EH (cell line): Measurements from ENCODE around the gene ERVW-1.
A peak's percentile ranks its signal among the peaks of the same experiment; 100 is the strongest.
"Not testable (repeated sequence)": the region's sequence is repeated elsewhere in the genome, so short reads cannot be mapped to it uniquely, and the experiment has no call there.

ENCODE experiments used
- DNase-seq: peaks from one replicate; pipeline ENCODE4 v3.0.0-alpha.2; 2015; ENCODE audit warnings: low read depth

The ERVW-1 gene

GRCh38 chr7:92473989-92474388, 3.8 kb downstream of the ERVW-1 start:
- not testable (repeated sequence) for DNase-seq

GRCh38 chr7:92468589-92468988, 9.2 kb downstream of the ERVW-1 start:
- DNase-seq = not testable (repeated sequence)

- no peak for DNase-seq
These were observed 11.1 kb downstream of the ERVW-1 start for GRCh38 chr7:92466682-92467081.

GRCh38 chr7:92464515-92464914, 13.2 kb downstream of the ERVW-1 start:
- DNase-seq = no peak

- DNase-seq = no peak
These were observed 15.2 kb downstream of the ERVW-1 start for GRCh38 chr7:92462560-92462959.

- peak; percentile 48 for DNase-seq
These were observed 16.4 kb downstream of the ERVW-1 start for GRCh38 chr7:92461027-92462003.

GRCh38 chr7:92460510-92460909, 17.2 kb downstream of the ERVW-1 start:
- no peak for DNase-seq

- no peak for DNase-seq
These were observed 17.6 kb downstream of the ERVW-1 start for GRCh38 chr7:92460109-92460508.

- peak; percentile 77 for DNase-seq
These were observed 21.5 kb downstream of the ERVW-1 start for GRCh38 chr7:92456236-92456635.

GRCh38 chr7:92451645-92452044, 26.1 kb downstream of the ERVW-1 start:
- no peak for DNase-seq

- peak; percentile 52 for DNase-seq
These were observed 29.5 kb downstream of the ERVW-1 start for GRCh38 chr7:92448205-92448747.

GRCh38 chr7:92447345-92448204, 30.2 kb downstream of the ERVW-1 start, which contains the start of gene GATAD1:
Gene GATAD1, plus strand, starts transcription at chr7:92447482. Its CDS starts 248 bp downstream, at chr7:92447730.
- DNase-seq = peak; percentile 93

- DNase-seq = no peak
These were observed 30.8 kb downstream of the ERVW-1 start for GRCh38 chr7:92446869-92447344.

- not testable (repeated sequence) for DNase-seq
These were observed 35.0 kb downstream of the ERVW-1 start for GRCh38 chr7:92442720-92443119.

GRCh38 chr7:92437956-92438491, 39.7 kb downstream of the ERVW-1 start:
- no peak for DNase-seq

- DNase-seq = no peak
These were observed 40.9 kb downstream of the ERVW-1 start for GRCh38 chr7:92436612-92437445.

GRCh38 chr7:92435542-92435941, 42.2 kb downstream of the ERVW-1 start:
- no peak for DNase-seq

GRCh38 chr7:92433019-92433418, 44.7 kb downstream of the ERVW-1 start:
- DNase-seq = no peak

GRCh38 chr7:92432299-92432946, 45.3 kb downstream of the ERVW-1 start:
- no peak for DNase-seq

- no peak for DNase-seq
These were observed 50.6 kb downstream of the ERVW-1 start for GRCh38 chr7:92427193-92427592.
